GM12872 (cell line): ENCODE measurements around the gene RPS6KA2.

Experiments used
- CTCF ChIP-seq: IDR thresholded peaks from 3 replicates; pipeline ENCODE4 v1.5.1; 2011; ENCODE audit warnings: low read depth, mild to moderate bottlenecking, low read length, moderate library complexity; ENCODE audit not compliant: insufficient read depth

Gene RPS6KA2

GRCh38 chr6:166393535-166393823 lies 233.6 kb downstream of the RPS6KA2 start:
- no peak for TF ChIP-seq CTCF

- TF ChIP-seq CTCF = no peak
Measured at GRCh38 chr6:166389119-166389518, 237.9 kb downstream of the RPS6KA2 start.

GRCh38 chr6:166388290-166389004 lies 238.6 kb downstream of the RPS6KA2 start:
- no peak for TF ChIP-seq CTCF

- no peak for TF ChIP-seq CTCF
Measured at GRCh38 chr6:166387642-166388289, 239.3 kb downstream of the RPS6KA2 start.

GRCh38 chr6:166386111-166386510 lies 240.9 kb downstream of the RPS6KA2 start:
- TF ChIP-seq CTCF = no peak

- TF ChIP-seq CTCF = peak; percentile 37; the same call in 1 of the 3 replicates
Measured at GRCh38 chr6:166383802-166384363, 243.2 kb downstream of the RPS6KA2 start.

GRCh38 chr6:166382933-166383801 lies 243.9 kb downstream of the RPS6KA2 start, which contains the start of gene MPC1:
Gene MPC1 (minus strand): TSS chr6:166382940. CDS start chr6:166382876, 64 bp downstream.
- no peak for TF ChIP-seq CTCF
